A549 (cell line): ENCODE data around the gene MAP6D1.

Experiments
- CEBPB ChIP-seq, 2 experiments: fragments of >200 bp in 1 of 2; sonication (Bioruptor Twin) in 1 of 2; formaldehyde crosslinking in 1 of 2; IDR thresholded peaks; 2 replicates each; pipeline ENCODE4 v1.6.1; 2012 to 2016
- CTCF ChIP-seq: fragments of >200 bp; sonication (Bioruptor Twin); formaldehyde crosslinking; IDR thresholded peaks from 3 replicates; pipeline ENCODE4 v1.5.1; 2016
- POLR2AphosphoS2 ChIP-seq: conservative IDR thresholded peaks from 2 replicates; pipeline ENCODE4 v1.6.1; 2012; ENCODE audit warnings: low read length, improper control_type of control experiment, inconsistent platforms
- RFX5 ChIP-seq: fragments of 450-650 bp; IDR thresholded peaks from 2 replicates; pipeline ENCODE4 v1.7.1; 2014; ENCODE audit warnings: antibody characterized with exemption, mild to moderate bottlenecking, moderate library complexity
- ZSCAN20 ChIP-seq: fragments of 250-450 bp; sonication (Bioruptor Pico); IDR thresholded peaks from 2 replicates; pipeline ENCODE4 v1.8.0; 2022; ENCODE audit warnings: mild to moderate bottlenecking, moderate library complexity

GRCh38 chr3:183828538-183828870, 3.1 kb upstream of the MAP6D1 start:
- no peak for TF ChIP-seq CTCF
- no peak for TF ChIP-seq CEBPB (IDR thresholded peaks at IDR 0.05)
- no peak for TF ChIP-seq ZSCAN20
- TF ChIP-seq POLR2AphosphoS2: no peak
- no peak for TF ChIP-seq RFX5
